Hematopoietic multipotent progenitor cell treated with erythropoietin and hydrocortisone succinate and interleukin-3 and kit ligand, for 6 days (in vitro differentiated cells): Measurements from ENCODE around the gene PCIF1.

Experiments used
- DNase-seq: peaks from one replicate; pipeline ENCODE4 v3.0.0-alpha.2; 2015

The PCIF1 gene

GRCh38 chr20:45904583-45905504 lies 29.6 kb upstream of the PCIF1 start:
- DNase-seq, result no peak

- no peak for DNase-seq
Measured at GRCh38 chr20:45905505-45906079, 28.9 kb upstream of the PCIF1 start.

- DNase-seq, result no peak
Measured at GRCh38 chr20:45907219-45907948, 27.1 kb upstream of the PCIF1 start.

- DNase-seq, result no peak
Measured at GRCh38 chr20:45908084-45908483, 26.4 kb upstream of the PCIF1 start.

- no peak for DNase-seq
Measured at GRCh38 chr20:45909336-45909808, 25.1 kb upstream of the PCIF1 start.

- no peak for DNase-seq
Measured at GRCh38 chr20:45909817-45910669, 24.4 kb upstream of the PCIF1 start.

- peak; percentile 100 for DNase-seq
Measured at GRCh38 chr20:45910670-45911485, 23.6 kb upstream of the PCIF1 start.

GRCh38 chr20:45911486-45912343 lies 22.8 kb upstream of the PCIF1 start, which contains the start of gene PLTP:
TSS of gene PLTP (minus strand) at chr20:45912155. CDS start at chr20:45911452, 703 bp downstream.
- peak; percentile 72 for DNase-seq

- no peak for DNase-seq
Measured at GRCh38 chr20:45912344-45912682, 22.2 kb upstream of the PCIF1 start.

- no peak for DNase-seq
Measured at GRCh38 chr20:45913116-45913515, 21.4 kb upstream of the PCIF1 start.

- DNase-seq, result no peak
Measured at GRCh38 chr20:45917790-45918141, 16.7 kb upstream of the PCIF1 start.

- DNase-seq, result no peak
Measured at GRCh38 chr20:45918182-45918737, 16.2 kb upstream of the PCIF1 start.

GRCh38 chr20:45918779-45919537 lies 15.5 kb upstream of the PCIF1 start:
- no peak for DNase-seq

GRCh38 chr20:45919542-45920399 lies 14.7 kb upstream of the PCIF1 start:
- no peak for DNase-seq

GRCh38 chr20:45920462-45921336 lies 13.8 kb upstream of the PCIF1 start:
- no peak for DNase-seq

- no peak for DNase-seq
Measured at GRCh38 chr20:45921337-45922189, 12.9 kb upstream of the PCIF1 start.
